Stimulated activated CD8-positive, alpha-beta memory T cell treated with anti-CD3 and anti-CD28 coated beads, Interleukin-7, amount 100 ng/mL, for 24 hours (primary cell): ENCODE data around the gene POLR2J3.
"Not testable (repeated sequence)": the region's sequence is repeated elsewhere in the genome, so short reads cannot be mapped to it uniquely, and the experiment has no call there.

Source experiments
- DNase-seq: peaks from one replicate; pipeline ENCODE4 v3.0.0-alpha.2; 2020; ENCODE audit warnings: low read depth

The POLR2J3 gene

GRCh38 chr7:102520797-102521196, 51.6 kb downstream of the POLR2J3 start:
- not testable (repeated sequence) for DNase-seq

GRCh38 chr7:102517550-102518147, 54.7 kb downstream of the POLR2J3 start, which contains the start of gene RASA4B:
Gene RASA4B (minus strand): TSS chr7:102517777. CDS start chr7:102517710, 67 bp downstream.
- DNase-seq = not testable (repeated sequence)
